ENCODE data around the gene CACNG5.

DNA sequence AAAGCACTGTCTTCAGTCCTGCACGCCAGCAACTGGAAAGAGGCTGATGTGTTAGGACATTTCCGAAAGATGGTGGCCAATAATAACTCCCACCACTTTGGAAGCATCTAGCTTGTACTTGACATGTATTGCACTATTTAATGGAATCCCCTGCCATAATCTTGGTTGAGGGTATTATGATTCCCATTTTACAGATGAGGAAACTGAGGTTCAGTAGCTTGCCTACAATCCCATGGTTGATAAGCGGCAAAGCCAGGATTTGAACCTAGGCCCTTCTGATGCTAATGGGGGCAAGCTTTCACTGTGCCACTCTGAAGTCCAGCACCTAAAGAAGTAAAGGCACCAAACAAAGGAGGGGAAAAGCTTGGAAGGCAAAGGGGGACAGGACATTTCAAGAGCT is 8.0 kb downstream of the CACNG5 start:
- TF ChIP-seq, protein P1, sequence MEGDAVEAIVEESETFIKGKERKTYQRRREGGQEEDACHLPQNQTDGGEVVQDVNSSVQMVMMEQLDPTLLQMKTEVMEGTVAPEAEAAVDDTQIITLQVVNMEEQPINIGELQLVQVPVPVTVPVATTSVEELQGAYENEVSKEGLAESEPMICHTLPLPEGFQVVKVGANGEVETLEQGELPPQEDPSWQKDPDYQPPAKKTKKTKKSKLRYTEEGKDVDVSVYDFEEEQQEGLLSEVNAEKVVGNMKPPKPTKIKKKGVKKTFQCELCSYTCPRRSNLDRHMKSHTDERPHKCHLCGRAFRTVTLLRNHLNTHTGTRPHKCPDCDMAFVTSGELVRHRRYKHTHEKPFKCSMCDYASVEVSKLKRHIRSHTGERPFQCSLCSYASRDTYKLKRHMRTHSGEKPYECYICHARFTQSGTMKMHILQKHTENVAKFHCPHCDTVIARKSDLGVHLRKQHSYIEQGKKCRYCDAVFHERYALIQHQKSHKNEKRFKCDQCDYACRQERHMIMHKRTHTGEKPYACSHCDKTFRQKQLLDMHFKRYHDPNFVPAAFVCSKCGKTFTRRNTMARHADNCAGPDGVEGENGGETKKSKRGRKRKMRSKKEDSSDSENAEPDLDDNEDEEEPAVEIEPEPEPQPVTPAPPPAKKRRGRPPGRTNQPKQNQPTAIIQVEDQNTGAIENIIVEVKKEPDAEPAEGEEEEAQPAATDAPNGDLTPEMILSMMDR (IDR thresholded peaks at IDR 0.05; ENCODE audit: insufficient read depth, low read length): no peak
- no peak for TF ChIP-seq POLR2AphosphoS5 (IDR thresholded peaks at IDR 0.05; ENCODE audit: low read depth)
